Effector memory CD8-positive, alpha-beta T cell (primary cell): ENCODE results near the gene FGF14.

Experiments
- ATAC-seq: fragments of 150-1000 bp; cut with Tn5 transposase; replicated peaks from 2 replicates; pipeline ENCODE4 v1.10.0; 2021; ENCODE audit warnings: mild to moderate bottlenecking, moderate library complexity
- DNase-seq, 3 experiments: peaks; one replicate each; pipeline ENCODE4 v3.0.0; 2021
- H3K27ac Mint-ChIP-seq, 2 donors: one replicate each; pipeline ENCODE4 v1.8.0; 2022; ENCODE audit warnings: mild to moderate bottlenecking in 2 of 2, mixed read lengths in 2 of 2, moderate library complexity in 2 of 2
- H3K27me3 Mint-ChIP-seq, 2 donors: one replicate each; pipeline ENCODE4 v1.8.0; 2022; ENCODE audit warnings: mixed read lengths in 2 of 2
- H3K36me3 Mint-ChIP-seq: one replicate; pipeline ENCODE4 v1.8.0; 2022; ENCODE audit warnings: mild to moderate bottlenecking, moderate library complexity, mixed read lengths; ENCODE audit not compliant: insufficient read depth
- H3K4me1 Mint-ChIP-seq, 2 donors: one replicate each; pipeline ENCODE4 v1.8.0; 2022; ENCODE audit warnings: low read depth in 2 of 2, mixed read lengths in 2 of 2
- H3K4me3 Mint-ChIP-seq, 2 donors: one replicate each; pipeline ENCODE4 v1.8.0; 2022; ENCODE audit warnings: mild to moderate bottlenecking in 2 of 2, mixed read lengths in 2 of 2, moderate library complexity in 2 of 2
- H3K9me3 Mint-ChIP-seq, 2 donors: one replicate each; pipeline ENCODE4 v1.8.0; 2022; ENCODE audit warnings: mixed read lengths in 2 of 2

The FGF14 gene

GRCh38 chr13:102244607-102245227, 157.1 kb downstream of the FGF14 start:
- no peak for DNase-seq
- H3K27ac Mint-ChIP-seq: no peak overlapping the region
- no peaks in the 10 kb centered on the region for H3K36me3 Mint-ChIP-seq
- no peak overlapping the region for H3K4me3 Mint-ChIP-seq
- no peak for ATAC-seq
- H3K9me3 Mint-ChIP-seq: no peaks in the 10 kb centered on the region
- no peaks in the 10 kb centered on the region for H3K27me3 Mint-ChIP-seq
- no peaks in the 10 kb centered on the region for H3K4me1 Mint-ChIP-seq

GRCh38 chr13:102240110-102240509, 161.7 kb downstream of the FGF14 start:
- H3K9me3 Mint-ChIP-seq: no peaks in the 10 kb centered on the region
- ATAC-seq: no peak
- H3K36me3 Mint-ChIP-seq: no peaks in the 10 kb centered on the region
- peaks cover 0 to 12% of the 10 kb centered on the region in 2 donors for H3K27me3 Mint-ChIP-seq
- no peak overlapping the region for H3K4me3 Mint-ChIP-seq
- no peaks in the 10 kb centered on the region for H3K4me1 Mint-ChIP-seq
- no peak for DNase-seq
- H3K27ac Mint-ChIP-seq: no peak overlapping the region

- Mint-ChIP-seq H3K4me1 (no peaks in the 10 kb centered on the region), H3K27me3 (peaks cover 0 to 12% of the 10 kb centered on the region in 2 donors), H3K36me3 (no peaks in the 10 kb centered on the region), H3K4me3 (no peak overlapping the region), H3K9me3 (peaks cover 0 to 1% of the 10 kb centered on the region in 2 donors), H3K27ac (no peak overlapping the region)
- ATAC-seq (no peak), DNase-seq (no peak)
Measured at GRCh38 chr13:102237230-102237629, 164.6 kb downstream of the FGF14 start.

GRCh38 chr13:102236830-102237229, 165.0 kb downstream of the FGF14 start:
- Mint-ChIP-seq H3K36me3 (no peaks in the 10 kb centered on the region), H3K27me3 (peaks cover 0 to 12% of the 10 kb centered on the region in 2 donors), H3K27ac (no peak overlapping the region), H3K4me1 (no peaks in the 10 kb centered on the region), H3K4me3 (no peak overlapping the region), H3K9me3 (peaks cover 0 to 1% of the 10 kb centered on the region in 2 donors)
- DNase-seq: no peak
- no peak for ATAC-seq

GRCh38 chr13:102236341-102236740, 165.5 kb downstream of the FGF14 start:
- no peaks in the 10 kb centered on the region for H3K4me1 Mint-ChIP-seq
- peaks cover 0 to 1% of the 10 kb centered on the region in 2 donors for H3K9me3 Mint-ChIP-seq
- H3K4me3 Mint-ChIP-seq: no peak overlapping the region
- DNase-seq (no peak), ATAC-seq (no peak)
- H3K36me3 Mint-ChIP-seq: no peaks in the 10 kb centered on the region
- no peak overlapping the region for H3K27ac Mint-ChIP-seq
- peaks cover 0 to 12% of the 10 kb centered on the region in 2 donors for H3K27me3 Mint-ChIP-seq

GRCh38 chr13:102235689-102236088, 166.2 kb downstream of the FGF14 start:
- Mint-ChIP-seq H3K4me3 (no peak overlapping the region), H3K27ac (no peak overlapping the region), H3K4me1 (no peaks in the 10 kb centered on the region), H3K27me3 (peaks cover 0 to 12% of the 10 kb centered on the region in 2 donors), H3K36me3 (no peaks in the 10 kb centered on the region), H3K9me3 (peaks cover 0 to 1% of the 10 kb centered on the region in 2 donors)
- ATAC-seq: no peak
- no peak for DNase-seq

- H3K27ac Mint-ChIP-seq: no peak overlapping the region
- no peaks in the 10 kb centered on the region for H3K36me3 Mint-ChIP-seq
- peaks cover 0 to 1% of the 10 kb centered on the region in 2 donors for H3K9me3 Mint-ChIP-seq
- peaks cover 0 to 12% of the 10 kb centered on the region in 2 donors for H3K27me3 Mint-ChIP-seq
- no peak overlapping the region for H3K4me3 Mint-ChIP-seq
- no peak for ATAC-seq
- DNase-seq: no peak
- no peaks in the 10 kb centered on the region for H3K4me1 Mint-ChIP-seq
Measured at GRCh38 chr13:102234618-102235017, 167.2 kb downstream of the FGF14 start.

- H3K27ac Mint-ChIP-seq: no peak overlapping the region
- H3K4me3 Mint-ChIP-seq: no peak overlapping the region
- ATAC-seq (no peak), DNase-seq (no peak)
- no peaks in the 10 kb centered on the region for H3K36me3 Mint-ChIP-seq
- no peaks in the 10 kb centered on the region for H3K4me1 Mint-ChIP-seq
- peaks cover 0 to 1% of the 10 kb centered on the region in 2 donors for H3K9me3 Mint-ChIP-seq
- H3K27me3 Mint-ChIP-seq: peaks cover 0 to 12% of the 10 kb centered on the region in 2 donors
Measured at GRCh38 chr13:102233566-102234208, 168.2 kb downstream of the FGF14 start.

- peaks cover 0 to 1% of the 10 kb centered on the region in 2 donors for H3K9me3 Mint-ChIP-seq
- DNase-seq: no peak
Measured at GRCh38 chr13:102231479-102231878, 170.4 kb downstream of the FGF14 start.

GRCh38 chr13:102227741-102228140, 174.1 kb downstream of the FGF14 start:
- Mint-ChIP-seq H3K4me3 (no peak overlapping the region), H3K27me3 (peaks cover 0 to 4% of the 10 kb centered on the region in 2 donors), H3K9me3 (no peaks in the 10 kb centered on the region), H3K4me1 (no peaks in the 10 kb centered on the region), H3K27ac (no peak overlapping the region), H3K36me3 (no peaks in the 10 kb centered on the region)
- ATAC-seq (no peak), DNase-seq (no peak)

More at GRCh38 chr13:102231479-102231878, 170.4 kb downstream of the FGF14 start:
- ATAC-seq: no peak
- H3K4me1 Mint-ChIP-seq: no peaks in the 10 kb centered on the region
- H3K27ac Mint-ChIP-seq: no peak overlapping the region
- H3K36me3 Mint-ChIP-seq: no peaks in the 10 kb centered on the region
- H3K27me3 Mint-ChIP-seq: peaks cover 4 to 5% of the 10 kb centered on the region in 2 donors
- H3K4me3 Mint-ChIP-seq: no peak overlapping the region

- Mint-ChIP-seq H3K36me3 (no peaks in the 10 kb centered on the region), H3K9me3 (no peaks in the 10 kb centered on the region), H3K27me3 (peaks cover 0 to 4% of the 10 kb centered on the region in 2 donors), H3K27ac (no peak overlapping the region), H3K4me3 (no peak overlapping the region), H3K4me1 (no peaks in the 10 kb centered on the region)
- DNase-seq (no peak), ATAC-seq (no peak)
Measured at GRCh38 chr13:102226591-102226990, 175.3 kb downstream of the FGF14 start.

GRCh38 chr13:102225892-102226291, 176.0 kb downstream of the FGF14 start:
- H3K9me3 Mint-ChIP-seq: no peaks in the 10 kb centered on the region
- H3K27ac Mint-ChIP-seq: no peak overlapping the region
- ATAC-seq: no peak
- H3K4me1 Mint-ChIP-seq: no peaks in the 10 kb centered on the region
- peaks cover 0 to 4% of the 10 kb centered on the region in 2 donors for H3K27me3 Mint-ChIP-seq
- no peak overlapping the region for H3K4me3 Mint-ChIP-seq
- no peak for DNase-seq
- no peaks in the 10 kb centered on the region for H3K36me3 Mint-ChIP-seq

GRCh38 chr13:102220681-102221228, 181.1 kb downstream of the FGF14 start:
- peaks cover 4% of the 10 kb centered on the region for H3K36me3 Mint-ChIP-seq
- no peak for DNase-seq
- H3K4me3 Mint-ChIP-seq: no peak overlapping the region
- H3K27me3 Mint-ChIP-seq: no peaks in the 10 kb centered on the region
- H3K9me3 Mint-ChIP-seq: peaks cover 0 to 1% of the 10 kb centered on the region in 2 donors
- H3K27ac Mint-ChIP-seq: no peak overlapping the region
- no peaks in the 10 kb centered on the region for H3K4me1 Mint-ChIP-seq
- no peak for ATAC-seq

- Mint-ChIP-seq H3K4me1 (no peaks in the 10 kb centered on the region), H3K27me3 (no peaks in the 10 kb centered on the region), H3K4me3 (no peak overlapping the region), H3K9me3 (peaks cover 0 to 1% of the 10 kb centered on the region in 2 donors), H3K27ac (no peak overlapping the region), H3K36me3 (peaks cover 4% of the 10 kb centered on the region)
- ATAC-seq (no peak), DNase-seq (no peak)
Measured at GRCh38 chr13:102214956-102215355, 186.9 kb downstream of the FGF14 start.
